Neural cell (in vitro differentiated cells): Measurements from ENCODE around the gene OSBPL8. TPM values are rescaled to one million over a fixed set of nuclear protein-coding genes. Genes with fewer than 3 reads are reported as not detected.

Experiments
- H2AFZ ChIP-seq: fragments of 200-600, 300-800 bp; sonication (generic), shearing (Covaris generic); 2 replicates; pipeline ENCODE4 v1.6.0; 2014; ENCODE audit warnings: low read depth, mild to moderate bottlenecking, antibody characterized with exemption, low read length, moderate library complexity
- H3F3A ChIP-seq: fragments of 200-600 bp; shearing (Covaris generic); 2 replicates; pipeline ENCODE4 v1.6.1; 2016; ENCODE audit warnings: mild to moderate bottlenecking, moderate library complexity, mixed read lengths, antibody characterized with exemption, low read length; ENCODE audit not compliant: insufficient read depth, poor library complexity, severe bottlenecking
- H3K27ac ChIP-seq: fragments of 200-600, 300-800 bp; sonication (generic), shearing (Covaris generic); 2 replicates; pipeline ENCODE4 v1.5.1; 2014; ENCODE audit warnings: mild to moderate bottlenecking, low read length, moderate library complexity
- H3K27me3 ChIP-seq: fragments of 300-800, 200-600 bp; sonication (generic), shearing (Covaris generic); 2 replicates; pipeline ENCODE4 v1.6.0; 2014; ENCODE audit warnings: mild to moderate bottlenecking, low read depth, low read length, moderate library complexity; ENCODE audit not compliant: insufficient read depth
- H3K36me3 ChIP-seq: fragments of 300-800, 200-600 bp; sonication (generic), shearing (Covaris generic); 2 replicates; pipeline ENCODE4 v1.5.1; 2014; ENCODE audit warnings: mild to moderate bottlenecking, antibody characterized with exemption, low read length, moderate library complexity; ENCODE audit not compliant: insufficient read depth
- H3K4me2 ChIP-seq: fragments of 300-800, 200-600 bp; sonication (generic), shearing (Covaris generic); 2 replicates; pipeline ENCODE4 v1.6.0; 2014; ENCODE audit warnings: mild to moderate bottlenecking, low read length
- H3K4me3 ChIP-seq: fragments of 300-800, 200-600 bp; sonication (generic), shearing (Covaris generic); 2 replicates; pipeline ENCODE4 v1.5.1; 2014; ENCODE audit warnings: mild to moderate bottlenecking, low read length, moderate library complexity
- H3K79me2 ChIP-seq: fragments of 200-600 bp; shearing (Covaris generic); replicated peaks from 2 replicates; pipeline ENCODE4 v1.6.0; 2014; ENCODE audit warnings: mild to moderate bottlenecking, low read length, moderate library complexity; ENCODE audit not compliant: insufficient read depth
- H3K9ac ChIP-seq: fragments of 300-800, 200-600 bp; sonication (generic), shearing (Covaris generic); 2 replicates; pipeline ENCODE4 v1.6.1; 2016; ENCODE audit warnings: mild to moderate bottlenecking, low read length, mixed read lengths
- H3K9me2 ChIP-seq: fragments of 200-600 bp; shearing (Covaris generic); 2 replicates; pipeline ENCODE4 v1.6.1; 2016; ENCODE audit warnings: mild to moderate bottlenecking, low read length, mixed read lengths; ENCODE audit not compliant: insufficient read depth
- H3K9me3 ChIP-seq: fragments of 200-600, 300-800 bp; sonication (generic), shearing (Covaris generic); 2 replicates; pipeline ENCODE4 v1.6.1; 2016; ENCODE audit warnings: mild to moderate bottlenecking, mixed run types, low read length, moderate library complexity, mixed read lengths
- H4K20me1 ChIP-seq: fragments of 200-600 bp; shearing (Covaris generic); 2 replicates; pipeline ENCODE4 v1.6.1; 2016; ENCODE audit warnings: mild to moderate bottlenecking, mixed run types; ENCODE audit not compliant: insufficient read depth
- CTCF ChIP-seq: fragments of 450-650 bp; IDR thresholded peaks from 2 replicates; pipeline ENCODE4 v1.5.1; 2014; ENCODE audit warnings: antibody characterized with exemption, mild to moderate bottlenecking, moderate library complexity; ENCODE audit not compliant: poor library complexity, severe bottlenecking
- EP300 ChIP-seq: fragments of 450-650 bp; conservative IDR thresholded peaks from 2 replicates; pipeline ENCODE4 v1.6.1; 2014; ENCODE audit warnings: antibody characterized with exemption, mild to moderate bottlenecking, moderate library complexity; ENCODE audit not compliant: poor library complexity, severe bottlenecking
- EZH2 ChIP-seq: fragments of 200-600, 300-800 bp; shearing (Covaris generic), sonication (generic); IDR thresholded peaks from 2 replicates; pipeline ENCODE4 v1.6.1; 2014; ENCODE audit warnings: antibody characterized with exemption, low read length, borderline replicate concordance, mild to moderate bottlenecking; ENCODE audit not compliant: insufficient read depth, poor library complexity, severe bottlenecking
- MXI1 ChIP-seq: fragments of 450-650 bp; conservative IDR thresholded peaks from 2 replicates; pipeline ENCODE4 v1.6.1; 2014; ENCODE audit warnings: antibody characterized with exemption, mild to moderate bottlenecking; ENCODE audit not compliant: poor library complexity, severe bottlenecking
- POLR2AphosphoS5 ChIP-seq: IDR thresholded peaks from 2 replicates; pipeline ENCODE4 v1.6.1; 2012
- RAD21 ChIP-seq: fragments of 450-650 bp; conservative IDR thresholded peaks from 2 replicates; pipeline ENCODE4 v1.6.1; 2014; ENCODE audit warnings: antibody characterized with exemption, mild to moderate bottlenecking, moderate library complexity
- REST ChIP-seq: IDR thresholded peaks from 2 replicates; pipeline ENCODE4 v1.6.1; 2012; ENCODE audit warnings: borderline replicate concordance
- SMC3 ChIP-seq: fragments of 450-650 bp; conservative IDR thresholded peaks from 2 replicates; pipeline ENCODE4 v1.6.1; 2014; ENCODE audit warnings: antibody characterized with exemption, mild to moderate bottlenecking, moderate library complexity; ENCODE audit not compliant: poor library complexity
- TAF1 ChIP-seq: IDR thresholded peaks from 2 replicates; pipeline ENCODE4 v1.6.1; 2012; ENCODE audit warnings: low read depth
- polyA plus RNA-seq: library from polyadenylated mRNA; depleted of rRNA; stranded (reverse); fragments of >200 nt; gene quantifications from 2 replicates; pipeline ENCODE4 v1.2.3, GENCODE V29; 2014

The OSBPL8 gene
- polyA plus RNA-seq, 1 donor from 2014 or later, result 126 TPM

- TF ChIP-seq REST, result no peak
Observed at GRCh38 chr12:76573840-76574373, 14.3 kb upstream of the OSBPL8 start (continued).

- Histone ChIP-seq H3K27ac (no peak overlapping the region), H3F3A (no peaks in the 10 kb centered on the region), H3K9me3 (no peaks in the 10 kb centered on the region), H3K4me3 (no peak overlapping the region), H3K9me2 (no peaks in the 10 kb centered on the region), H3K9ac (no peak overlapping the region), H3K27me3 (no peaks in the 10 kb centered on the region), H3K79me2 (no peaks in the 10 kb centered on the region), H3K36me3 (no peaks in the 10 kb centered on the region), H3K4me2 (no peak overlapping the region), H4K20me1 (no peaks in the 10 kb centered on the region), H2AFZ (no peak overlapping the region)
- TF ChIP-seq RAD21 (no peak), CTCF (no peak), EP300 (no peak), MXI1 (no peak), REST (no peak), TAF1 (no peak), SMC3 (no peak), POLR2AphosphoS5 (no peak), EZH2 (no peak)
Observed at GRCh38 chr12:76571256-76571655, 11.7 kb upstream of the OSBPL8 start.
